GM23338 (cell line): ENCODE measurements around the gene TSPYL2. TPM values are rescaled to one million over a fixed set of nuclear protein-coding genes. Genes with fewer than 3 reads are reported as not detected.

Source experiments
- ATAC-seq: fragments of 200-7000 bp; cut with Tn5 transposase; 3 replicates; pipeline ENCODE4 v1.9.1; 2020
- DNase-seq: peaks from one replicate; pipeline ENCODE4 v3.0.0-alpha.2; 2015; ENCODE audit warnings: low spot score
- H2AFZ ChIP-seq: fragments of 200-600 bp; sonication (generic); 2 replicates; pipeline ENCODE4 v1.8.0; 2016; ENCODE audit warnings: antibody characterized with exemption, mild to moderate bottlenecking, moderate library complexity
- H3F3A ChIP-seq: fragments of 200-600 bp; sonication (generic); replicated peaks from 2 replicates; pipeline ENCODE4 v1.8.0; 2017; ENCODE audit warnings: antibody characterized with exemption, mixed run types, low read depth
- H3K27ac ChIP-seq: fragments of 200-600 bp; sonication (generic); 2 replicates; pipeline ENCODE4 v1.6.1; 2016; ENCODE audit warnings: low read depth
- H3K27me3 ChIP-seq: fragments of 200-600 bp; sonication (generic); 2 replicates; pipeline ENCODE4 v1.8.0; 2016; ENCODE audit warnings: mild to moderate bottlenecking, mixed run types, moderate library complexity; ENCODE audit not compliant: insufficient read depth
- H3K36me3 ChIP-seq: fragments of 200-600 bp; sonication (generic); 2 replicates; pipeline ENCODE4 v1.8.0; 2016; ENCODE audit warnings: mild to moderate bottlenecking; ENCODE audit not compliant: insufficient read depth
- H3K4me1 ChIP-seq: fragments of 200-600 bp; sonication (generic); 2 replicates; pipeline ENCODE4 v1.8.0; 2016; ENCODE audit warnings: mild to moderate bottlenecking, moderate library complexity; ENCODE audit not compliant: insufficient read depth
- H3K4me2 ChIP-seq: fragments of 200-600 bp; sonication (generic); 2 replicates; pipeline ENCODE4 v1.7.1; 2017; ENCODE audit warnings: mixed run types
- H3K4me3 ChIP-seq: fragments of 200-600 bp; sonication (generic); 2 replicates; pipeline ENCODE4 v1.6.1; 2016; ENCODE audit warnings: mixed run types
- H3K79me2 ChIP-seq: fragments of 200-600 bp; sonication (generic); replicated peaks from 2 replicates; pipeline ENCODE4 v1.8.0; 2017; ENCODE audit warnings: mild to moderate bottlenecking; ENCODE audit not compliant: insufficient read depth
- H3K9me2 ChIP-seq: fragments of 200-600 bp; sonication (generic); 2 replicates; pipeline ENCODE4 v1.8.0; 2017; ENCODE audit not compliant: insufficient read depth
- H4K20me1 ChIP-seq: fragments of 200-600 bp; sonication (generic); replicated peaks from 2 replicates; pipeline ENCODE4 v1.8.0; 2017; ENCODE audit warnings: mild to moderate bottlenecking; ENCODE audit not compliant: insufficient read depth
- H3K27ac Mint-ChIP-seq: 2 replicates; pipeline ENCODE4 v1.8.0; 2020; ENCODE audit warnings: inconsistent platforms, mild to moderate bottlenecking, moderate library complexity, mixed read lengths
- H3K27me3 Mint-ChIP-seq: 3 replicates; pipeline ENCODE4 v1.8.0; 2022; ENCODE audit warnings: low read depth, mild to moderate bottlenecking, moderate library complexity, mixed read lengths, inconsistent platforms; ENCODE audit not compliant: insufficient read depth, poor library complexity
- H3K36me3 Mint-ChIP-seq: 3 replicates; pipeline ENCODE4 v1.8.0; 2021; ENCODE audit warnings: low read depth, mild to moderate bottlenecking, inconsistent platforms, moderate library complexity, mixed read lengths
- H3K4me1 Mint-ChIP-seq: 3 replicates; pipeline ENCODE4 v1.8.0; 2020; ENCODE audit warnings: mild to moderate bottlenecking, inconsistent platforms, mixed read lengths
- H3K4me3 Mint-ChIP-seq: 3 replicates; pipeline ENCODE4 v1.8.0; 2021; ENCODE audit warnings: moderate library complexity, mild to moderate bottlenecking, inconsistent platforms, mixed read lengths
- H3K9me3 Mint-ChIP-seq: 3 replicates; pipeline ENCODE4 v1.8.0; 2020; ENCODE audit warnings: moderate library complexity, mild to moderate bottlenecking, inconsistent platforms, mixed read lengths
- CREB1 ChIP-seq: fragments of 250-450 bp; sonication (Bioruptor Pico); IDR thresholded peaks from 2 replicates; pipeline ENCODE4 v1.5.0; 2020; ENCODE audit warnings: low read depth, mild to moderate bottlenecking, moderate library complexity
- EZH2 ChIP-seq: fragments of 200-600 bp; sonication (generic); IDR thresholded peaks from one replicate; pipeline ENCODE4 v1.8.0; 2017; ENCODE audit warnings: antibody characterized with exemption, mild to moderate bottlenecking, low read depth; ENCODE audit not compliant: unreplicated experiment
- EZH2phosphoT487 ChIP-seq: fragments of 200-600 bp; sonication (generic); IDR thresholded peaks from one replicate; pipeline ENCODE4 v1.8.1; 2018; ENCODE audit warnings: antibody characterized with exemption; ENCODE audit not compliant: unreplicated experiment
- JUNB ChIP-seq: IDR thresholded peaks from one replicate; pipeline ENCODE4 v1.6.1; 2016; ENCODE audit warnings: antibody characterized with exemption; ENCODE audit not compliant: unreplicated experiment
- NANOG ChIP-seq: IDR thresholded peaks from 2 replicates; pipeline ENCODE4 v1.6.1; 2016; ENCODE audit warnings: antibody characterized with exemption, borderline replicate concordance
- POLR2AphosphoS5 ChIP-seq: IDR thresholded peaks from 2 replicates; pipeline ENCODE4 v1.6.1; 2016; ENCODE audit warnings: antibody characterized with exemption, low read depth
- ZNF114 ChIP-seq: fragments of 250-450 bp; sonication (Bioruptor Pico); IDR thresholded peaks from 2 replicates; pipeline ENCODE4 v1.5.0; 2020; ENCODE audit warnings: mild to moderate bottlenecking, moderate library complexity
- ZNF331 ChIP-seq: fragments of 250-450 bp; sonication (Bioruptor Pico); IDR thresholded peaks from 2 replicates; pipeline ENCODE4 v1.5.0; 2020; ENCODE audit warnings: low read depth, mild to moderate bottlenecking, moderate library complexity
- polyA plus RNA-seq: library from polyadenylated mRNA; unstranded; fragments of >200 nt; fragmentation: Nextera tagmentation; extraction: Ambion mirVana; gene quantifications from 2 replicates; pipeline ENCODE4 v1.2.1, GENCODE V29; 2016
- total RNA-seq: library from RNA; depleted of rRNA; stranded (reverse); fragments of >200 nt; shearing (Covaris generic); gene quantifications from 2 replicates; pipeline ENCODE4 v1.2.3, GENCODE V29; 2014
- TF ChIP-seq, protein P1 (sequence below): IDR thresholded peaks from one replicate; pipeline ENCODE4 v1.6.1; 2018; ENCODE audit warnings: antibody characterized with exemption; ENCODE audit not compliant: unreplicated experiment
- TF ChIP-seq, protein P2 (sequence below), 2 experiments: fragments of 200-600 bp in 1 of 2; sonication (generic) in 1 of 2; conservative IDR thresholded peaks; 2 replicates each; pipeline versions ENCODE4 v1.5.1 to v1.6.1; 2016 to 2017; ENCODE audit warnings: antibody characterized with exemption in 2 of 2, low read depth in 2 of 2, mild to moderate bottlenecking in 2 of 2, moderate library complexity in 1 of 2
- TF ChIP-seq, protein P3 (sequence below): IDR thresholded peaks from 2 replicates; pipeline ENCODE4 v1.6.1; 2016; ENCODE audit warnings: antibody characterized with exemption

TSPYL2 gene
- total and polyA plus RNA-seq, 2 experiments from 2014 or later = 13.4 TPM

DNA sequence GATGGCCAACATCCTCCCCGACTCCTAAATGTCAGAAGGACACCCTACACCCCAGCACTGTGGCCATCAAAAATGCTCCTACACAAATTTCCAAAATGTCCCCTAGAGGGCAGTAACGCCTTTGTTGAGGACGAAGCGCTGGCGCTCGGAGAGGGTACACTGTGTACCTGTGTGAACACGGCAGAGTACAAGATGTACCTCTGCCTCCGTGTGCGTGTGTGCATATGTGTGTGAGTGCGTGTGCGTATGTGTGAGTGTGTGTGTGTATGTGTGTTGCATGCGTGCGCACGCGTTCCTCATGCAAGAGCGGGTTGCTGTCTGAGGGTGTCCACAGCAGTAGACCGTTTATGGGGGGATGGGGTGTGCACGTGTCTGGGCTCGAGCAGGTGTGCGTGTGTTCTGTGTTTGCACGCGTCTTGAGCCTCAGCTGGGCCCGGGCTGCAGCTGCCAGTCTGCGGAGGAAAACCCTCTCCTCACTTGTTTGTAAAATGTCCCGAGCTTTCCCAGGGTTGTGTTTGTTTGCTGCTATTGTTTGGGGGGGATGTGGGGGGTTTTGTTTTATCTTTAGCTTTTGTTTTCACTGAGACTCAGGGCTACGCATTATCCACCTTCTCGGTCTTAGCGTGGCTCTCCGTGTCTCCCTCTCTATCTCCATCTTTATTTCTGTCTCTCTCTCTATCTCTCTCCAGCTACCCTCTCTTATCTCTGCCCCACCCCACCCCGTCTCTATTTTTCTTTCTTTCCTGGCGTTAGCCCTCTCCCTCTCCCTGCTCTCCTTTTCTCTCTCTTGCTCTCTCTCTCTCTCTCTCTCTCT, 10.4 kb upstream of the TSPYL2 start:
- Mint-ChIP-seq H3K9me3 (no peaks in the 10 kb centered on the region), H3K4me3 (peak overlapping the region; percentile 78)

DNA sequence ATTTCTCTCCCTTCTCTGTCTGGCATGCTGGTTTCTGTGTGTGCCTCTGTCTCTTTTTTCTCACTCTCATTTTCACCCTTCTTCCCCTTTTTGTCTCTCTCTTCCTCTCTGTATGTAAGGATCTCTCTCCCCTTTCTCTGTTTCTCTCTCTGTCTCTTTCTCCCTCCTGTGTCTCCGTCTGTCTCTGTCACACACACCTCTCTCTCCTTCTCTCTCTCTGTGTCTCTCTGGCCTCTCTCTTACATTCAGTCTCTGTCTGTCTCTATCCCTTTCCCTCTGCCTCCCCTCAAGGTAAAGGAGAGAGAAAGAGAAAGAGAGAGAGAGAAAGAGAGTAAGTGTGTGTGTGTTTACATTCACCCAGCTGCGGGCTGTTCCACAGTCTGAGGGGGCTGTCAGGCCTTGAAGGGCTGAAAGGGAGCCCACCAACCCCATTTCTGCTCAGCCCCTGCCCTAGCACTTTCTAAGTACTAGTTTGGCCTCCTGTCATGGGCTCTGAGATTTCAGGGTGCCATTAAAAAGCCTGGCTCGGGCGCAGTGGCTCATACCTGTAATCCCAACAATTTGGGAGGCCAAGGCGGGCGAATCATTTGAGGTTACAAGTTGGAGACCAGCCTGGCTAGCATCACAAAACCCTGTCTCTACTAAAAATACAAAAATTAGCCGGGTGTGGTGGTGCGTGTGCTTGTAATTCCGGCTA, 9.6 kb upstream of the TSPYL2 start:
- no peaks in the 10 kb centered on the region for H3K9me2 ChIP-seq
- no peak overlapping the region for H3K27ac Mint-ChIP-seq
- H3K27me3 Mint-ChIP-seq = peaks cover 9% of the 10 kb centered on the region
- no peaks in the 10 kb centered on the region for H3K27me3 ChIP-seq
- no peaks in the 10 kb centered on the region for H3K36me3 Mint-ChIP-seq
- no peaks in the 10 kb centered on the region for H3K79me2 ChIP-seq
- ATAC-seq (no peak), DNase-seq (no peak)
- H3K9me3 Mint-ChIP-seq = no peaks in the 10 kb centered on the region
- H3K4me3 Mint-ChIP-seq = peak overlapping the region; percentile 78
- H3K27ac ChIP-seq = no peak overlapping the region
- no peaks in the 10 kb centered on the region; the same call in 1 of the 2 replicates for H3F3A ChIP-seq
- peak overlapping the region; percentile 53 for H3K4me3 ChIP-seq
- H2AFZ ChIP-seq = peak overlapping the region; percentile 28; the same call in 1 of the 2 replicates
- no peaks in the 10 kb centered on the region for H3K36me3 ChIP-seq
- peaks cover 15% of the 10 kb centered on the region for H3K4me1 Mint-ChIP-seq
- peak overlapping the region; percentile 77 for H3K4me2 ChIP-seq
- H4K20me1 ChIP-seq = no peaks in the 10 kb centered on the region
- peaks cover 8% of the 10 kb centered on the region; the same call in 1 of the 2 replicates for H3K4me1 ChIP-seq
- no peak for TF ChIP-seq NANOG
- TF ChIP-seq, protein P1, sequence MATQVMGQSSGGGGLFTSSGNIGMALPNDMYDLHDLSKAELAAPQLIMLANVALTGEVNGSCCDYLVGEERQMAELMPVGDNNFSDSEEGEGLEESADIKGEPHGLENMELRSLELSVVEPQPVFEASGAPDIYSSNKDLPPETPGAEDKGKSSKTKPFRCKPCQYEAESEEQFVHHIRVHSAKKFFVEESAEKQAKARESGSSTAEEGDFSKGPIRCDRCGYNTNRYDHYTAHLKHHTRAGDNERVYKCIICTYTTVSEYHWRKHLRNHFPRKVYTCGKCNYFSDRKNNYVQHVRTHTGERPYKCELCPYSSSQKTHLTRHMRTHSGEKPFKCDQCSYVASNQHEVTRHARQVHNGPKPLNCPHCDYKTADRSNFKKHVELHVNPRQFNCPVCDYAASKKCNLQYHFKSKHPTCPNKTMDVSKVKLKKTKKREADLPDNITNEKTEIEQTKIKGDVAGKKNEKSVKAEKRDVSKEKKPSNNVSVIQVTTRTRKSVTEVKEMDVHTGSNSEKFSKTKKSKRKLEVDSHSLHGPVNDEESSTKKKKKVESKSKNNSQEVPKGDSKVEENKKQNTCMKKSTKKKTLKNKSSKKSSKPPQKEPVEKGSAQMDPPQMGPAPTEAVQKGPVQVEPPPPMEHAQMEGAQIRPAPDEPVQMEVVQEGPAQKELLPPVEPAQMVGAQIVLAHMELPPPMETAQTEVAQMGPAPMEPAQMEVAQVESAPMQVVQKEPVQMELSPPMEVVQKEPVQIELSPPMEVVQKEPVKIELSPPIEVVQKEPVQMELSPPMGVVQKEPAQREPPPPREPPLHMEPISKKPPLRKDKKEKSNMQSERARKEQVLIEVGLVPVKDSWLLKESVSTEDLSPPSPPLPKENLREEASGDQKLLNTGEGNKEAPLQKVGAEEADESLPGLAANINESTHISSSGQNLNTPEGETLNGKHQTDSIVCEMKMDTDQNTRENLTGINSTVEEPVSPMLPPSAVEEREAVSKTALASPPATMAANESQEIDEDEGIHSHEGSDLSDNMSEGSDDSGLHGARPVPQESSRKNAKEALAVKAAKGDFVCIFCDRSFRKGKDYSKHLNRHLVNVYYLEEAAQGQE = no peak
- TF ChIP-seq EZH2 = no peak
- no peak for TF ChIP-seq CREB1 (CRISPR knock-in tag)
- no peak for TF ChIP-seq ZNF331
- TF ChIP-seq, protein P2, sequence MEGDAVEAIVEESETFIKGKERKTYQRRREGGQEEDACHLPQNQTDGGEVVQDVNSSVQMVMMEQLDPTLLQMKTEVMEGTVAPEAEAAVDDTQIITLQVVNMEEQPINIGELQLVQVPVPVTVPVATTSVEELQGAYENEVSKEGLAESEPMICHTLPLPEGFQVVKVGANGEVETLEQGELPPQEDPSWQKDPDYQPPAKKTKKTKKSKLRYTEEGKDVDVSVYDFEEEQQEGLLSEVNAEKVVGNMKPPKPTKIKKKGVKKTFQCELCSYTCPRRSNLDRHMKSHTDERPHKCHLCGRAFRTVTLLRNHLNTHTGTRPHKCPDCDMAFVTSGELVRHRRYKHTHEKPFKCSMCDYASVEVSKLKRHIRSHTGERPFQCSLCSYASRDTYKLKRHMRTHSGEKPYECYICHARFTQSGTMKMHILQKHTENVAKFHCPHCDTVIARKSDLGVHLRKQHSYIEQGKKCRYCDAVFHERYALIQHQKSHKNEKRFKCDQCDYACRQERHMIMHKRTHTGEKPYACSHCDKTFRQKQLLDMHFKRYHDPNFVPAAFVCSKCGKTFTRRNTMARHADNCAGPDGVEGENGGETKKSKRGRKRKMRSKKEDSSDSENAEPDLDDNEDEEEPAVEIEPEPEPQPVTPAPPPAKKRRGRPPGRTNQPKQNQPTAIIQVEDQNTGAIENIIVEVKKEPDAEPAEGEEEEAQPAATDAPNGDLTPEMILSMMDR (conservative IDR thresholded peaks at IDR 0.05; ENCODE audit: low read depth in 2 of 2) = no peak
- no peak for TF ChIP-seq ZNF114 (CRISPR knock-in tag)
- TF ChIP-seq, protein P3, sequence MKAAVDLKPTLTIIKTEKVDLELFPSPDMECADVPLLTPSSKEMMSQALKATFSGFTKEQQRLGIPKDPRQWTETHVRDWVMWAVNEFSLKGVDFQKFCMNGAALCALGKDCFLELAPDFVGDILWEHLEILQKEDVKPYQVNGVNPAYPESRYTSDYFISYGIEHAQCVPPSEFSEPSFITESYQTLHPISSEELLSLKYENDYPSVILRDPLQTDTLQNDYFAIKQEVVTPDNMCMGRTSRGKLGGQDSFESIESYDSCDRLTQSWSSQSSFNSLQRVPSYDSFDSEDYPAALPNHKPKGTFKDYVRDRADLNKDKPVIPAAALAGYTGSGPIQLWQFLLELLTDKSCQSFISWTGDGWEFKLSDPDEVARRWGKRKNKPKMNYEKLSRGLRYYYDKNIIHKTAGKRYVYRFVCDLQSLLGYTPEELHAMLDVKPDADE = no peak
- TF ChIP-seq EZH2phosphoT487 = no peak
- no peak for TF ChIP-seq POLR2AphosphoS5
- TF ChIP-seq JUNB = no peak

More for the DNA sequence above, 10.4 kb upstream of the TSPYL2 start:
- H3K79me2 ChIP-seq = no peaks in the 10 kb centered on the region
- DNase-seq (peak; percentile 77), ATAC-seq (peak; percentile 85)
- no peak overlapping the region for H3K27ac ChIP-seq
- TF ChIP-seq, protein P2 (conservative IDR thresholded peaks at IDR 0.05; ENCODE audit: low read depth in 2 of 2) = peak; percentile 58 to 72
- no peak for TF ChIP-seq POLR2AphosphoS5
- Mint-ChIP-seq H3K27me3 (peaks cover 7% of the 10 kb centered on the region), H3K27ac (0 out of 2 replicates have a peak overlapping the region, but pooled peaks have one; percentile 27), H3K36me3 (no peaks in the 10 kb centered on the region), H3K4me1 (peaks cover 15% of the 10 kb centered on the region)
- H3K4me1 ChIP-seq = peaks cover 8% of the 10 kb centered on the region; the same call in 1 of the 2 replicates
- peak overlapping the region; percentile 28; the same call in 1 of the 2 replicates for H2AFZ ChIP-seq
- no peaks in the 10 kb centered on the region for H3K9me2 ChIP-seq
- H3K27me3 ChIP-seq = no peaks in the 10 kb centered on the region
- no peaks in the 10 kb centered on the region; the same call in 1 of the 2 replicates for H3F3A ChIP-seq
- peak overlapping the region; percentile 53 for H3K4me3 ChIP-seq
- peak overlapping the region; percentile 77 for H3K4me2 ChIP-seq
- no peaks in the 10 kb centered on the region for H4K20me1 ChIP-seq
- no peaks in the 10 kb centered on the region for H3K36me3 ChIP-seq
